T-helper 22 cell (primary cell): ENCODE results near the gene GRID2.
"Not testable (repeated sequence)": the region's sequence is repeated elsewhere in the genome, so short reads cannot be mapped to it uniquely, and the experiment has no call there.

ENCODE experiments used
- DNase-seq: peaks from one replicate; pipeline ENCODE4 v3.0.0-alpha.2; 2020; ENCODE audit warnings: low read depth

GRID2 gene

DNA sequence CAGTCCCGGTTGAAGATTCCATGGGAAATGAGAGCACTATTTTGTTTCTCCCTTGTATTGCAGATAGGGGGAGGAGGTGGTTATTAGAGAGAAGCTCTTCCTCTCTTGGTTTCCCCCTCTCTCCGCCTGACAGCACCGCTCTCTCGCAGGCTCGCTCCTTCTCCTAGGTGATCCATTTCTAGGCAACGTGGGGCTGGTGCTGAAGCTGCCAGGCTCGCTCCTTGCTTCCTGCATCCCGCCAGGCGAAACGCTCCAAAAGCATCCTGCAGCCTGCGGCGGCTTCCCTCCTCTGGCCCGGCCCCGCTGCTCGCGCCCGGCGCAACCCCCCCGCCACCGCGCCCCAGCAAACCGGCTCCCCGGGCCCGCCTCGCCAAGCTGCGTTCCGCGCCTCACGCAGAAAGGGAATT, at the start of gene GRID2:
Gene GRID2, plus strand, starts transcription at position 346 of the 407 bp plus-strand sequence.
- DNase-seq: no peak

- DNase-seq: no peak
Measured at GRCh38 chr4:92253986-92254671, 49.6 kb upstream of the GRID2 start.

DNA sequence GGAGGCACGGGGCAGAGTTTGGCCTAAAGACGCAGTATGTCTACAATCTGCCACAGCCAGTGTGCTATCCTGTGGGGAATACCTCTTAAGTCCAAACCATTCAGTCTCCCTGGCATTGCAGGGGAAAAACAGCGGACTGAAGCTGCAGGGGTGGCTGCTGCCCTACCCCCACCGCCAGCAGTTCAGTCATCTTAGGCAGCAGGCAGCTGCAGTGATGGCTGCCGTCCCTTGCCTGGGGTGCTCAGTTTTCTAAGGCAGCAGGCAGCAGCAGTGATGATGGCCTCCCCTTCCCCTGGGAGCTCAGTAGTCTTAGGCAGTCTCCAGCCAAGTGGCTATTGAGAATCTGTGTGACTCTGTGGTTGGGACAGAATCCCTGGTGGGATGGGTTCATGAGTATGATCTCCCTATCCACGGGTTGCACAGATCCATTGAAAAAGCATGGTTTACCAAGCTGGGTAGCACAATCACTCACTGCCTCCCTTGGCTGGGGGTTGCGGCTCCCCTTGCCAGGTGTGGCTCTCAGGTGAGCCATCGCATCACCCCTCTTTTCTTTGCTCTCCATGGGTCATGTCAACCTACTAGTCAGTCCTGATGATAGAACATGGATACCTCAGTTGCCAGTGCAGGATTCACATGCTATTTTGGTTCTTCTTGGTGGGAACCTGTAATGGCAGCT, 48.9 kb upstream of the GRID2 start:
- DNase-seq: no peak

DNA sequence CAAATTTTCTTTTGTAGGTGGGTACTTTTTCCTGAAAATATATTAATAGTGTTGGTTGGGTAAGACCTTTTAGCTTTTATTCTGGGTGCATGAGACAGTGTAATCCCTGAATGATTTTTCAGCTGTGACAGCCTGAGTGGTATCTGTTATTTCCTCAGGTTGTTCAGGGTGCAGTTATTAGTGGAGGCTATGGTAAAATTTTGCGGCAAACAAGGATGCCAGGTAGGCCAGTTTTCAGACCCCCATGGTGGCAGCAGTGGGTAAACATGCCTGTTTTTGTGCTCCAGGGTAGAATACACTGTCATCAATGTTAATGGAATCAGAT, 47.9 kb upstream of the GRID2 start:
- DNase-seq: no peak

DNA sequence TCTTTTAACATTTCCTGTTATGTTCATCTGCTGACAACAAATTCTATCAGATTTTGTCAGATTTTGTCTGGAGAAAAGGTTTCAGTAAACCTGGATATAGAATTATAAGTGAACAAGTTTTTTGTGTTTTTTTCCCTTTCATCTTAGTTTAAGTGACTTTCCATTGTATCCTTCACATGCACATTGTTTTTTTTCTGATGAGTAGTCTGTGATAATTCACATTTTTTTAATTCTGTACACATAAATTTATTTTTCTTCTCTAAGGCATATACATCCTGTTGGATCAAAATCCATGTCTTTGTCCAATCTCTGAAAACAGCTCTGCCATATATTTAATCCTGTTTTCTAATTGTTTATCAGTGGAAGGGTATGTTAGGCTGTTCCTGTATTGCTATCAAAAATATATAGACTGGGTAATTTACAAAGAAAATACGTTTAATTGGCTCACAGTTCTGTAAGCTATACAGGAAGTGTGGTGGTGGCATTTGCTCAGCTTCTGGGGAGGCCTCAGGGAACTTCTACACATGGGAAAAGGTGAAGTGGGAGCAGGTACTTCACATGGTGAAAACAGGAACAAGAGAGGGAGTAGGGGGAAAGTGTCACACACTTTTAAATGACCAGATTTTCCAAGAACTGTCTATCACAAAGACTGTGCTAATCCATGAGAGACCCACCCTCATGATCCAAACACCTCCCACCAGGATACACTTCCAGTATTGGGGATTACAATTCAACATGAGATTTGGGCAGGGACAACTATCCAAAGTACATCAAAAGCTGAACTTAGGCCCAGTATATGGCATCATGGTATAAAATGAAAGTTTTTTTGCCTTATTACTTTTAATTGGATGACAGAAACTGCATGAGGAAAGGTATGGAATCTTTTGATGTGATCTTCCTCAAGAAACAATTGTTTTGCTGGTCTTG, 45.6 kb upstream of the GRID2 start:
- DNase-seq: no peak

DNA sequence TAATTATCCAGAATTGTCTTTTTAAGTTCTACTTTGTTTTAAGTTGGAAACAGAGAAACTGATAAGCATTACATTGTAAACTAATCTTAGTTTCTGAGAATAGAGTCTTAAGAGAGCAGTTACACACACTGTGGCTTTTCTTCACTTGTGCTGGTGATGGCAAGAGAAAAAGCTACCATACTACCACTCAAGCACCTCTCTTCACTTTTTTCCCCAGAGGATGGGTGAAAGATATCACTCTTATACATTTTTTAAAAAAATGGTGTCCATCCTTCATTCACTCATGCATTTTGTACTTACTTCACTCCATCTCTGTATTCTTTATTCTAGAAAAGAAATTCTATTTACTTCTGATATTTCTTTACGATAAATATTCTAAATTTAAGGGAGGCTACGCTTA, 42.5 kb upstream of the GRID2 start:
- DNase-seq: no peak

DNA sequence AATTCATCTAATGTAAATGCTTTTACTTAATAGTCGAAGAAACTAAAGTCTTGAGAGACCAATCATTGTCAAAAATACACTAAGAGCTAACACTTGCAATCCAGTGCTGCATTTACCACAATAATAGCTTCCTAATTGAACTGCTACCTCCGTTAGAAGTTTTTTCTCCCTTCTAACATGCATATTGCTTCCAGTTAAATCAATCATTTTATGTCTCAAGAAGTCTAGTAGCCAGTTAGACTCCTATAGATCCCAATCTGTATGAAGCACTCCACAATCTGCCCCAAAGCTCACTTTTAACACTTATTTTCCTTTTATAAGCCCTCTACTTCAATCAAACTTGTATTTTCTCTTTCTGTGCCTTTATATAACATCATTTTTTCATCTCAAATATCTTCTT, 41.4 kb upstream of the GRID2 start:
- no peak for DNase-seq

GRCh38 chr4:92263010-92263409, 40.8 kb upstream of the GRID2 start:
- DNase-seq: no peak

DNA sequence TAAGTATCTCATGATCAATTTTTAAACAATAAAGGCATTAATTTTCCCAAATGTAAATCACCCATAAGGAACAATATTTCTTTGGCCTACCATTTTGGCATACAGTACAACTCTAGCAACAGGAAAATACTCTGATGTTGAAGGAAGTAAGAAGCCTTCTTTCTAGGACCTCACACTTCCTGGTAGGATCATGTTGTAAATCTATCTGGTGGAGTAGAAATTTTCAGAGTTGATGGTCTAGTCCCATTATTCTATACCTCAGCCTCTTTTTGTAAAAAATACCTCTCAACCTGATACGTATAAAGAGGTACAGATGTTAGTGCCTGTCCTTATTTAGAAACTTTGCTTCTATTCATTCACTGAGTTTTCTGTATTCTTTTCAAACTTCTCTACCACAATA, 40.2 kb upstream of the GRID2 start:
- DNase-seq: no peak

DNA sequence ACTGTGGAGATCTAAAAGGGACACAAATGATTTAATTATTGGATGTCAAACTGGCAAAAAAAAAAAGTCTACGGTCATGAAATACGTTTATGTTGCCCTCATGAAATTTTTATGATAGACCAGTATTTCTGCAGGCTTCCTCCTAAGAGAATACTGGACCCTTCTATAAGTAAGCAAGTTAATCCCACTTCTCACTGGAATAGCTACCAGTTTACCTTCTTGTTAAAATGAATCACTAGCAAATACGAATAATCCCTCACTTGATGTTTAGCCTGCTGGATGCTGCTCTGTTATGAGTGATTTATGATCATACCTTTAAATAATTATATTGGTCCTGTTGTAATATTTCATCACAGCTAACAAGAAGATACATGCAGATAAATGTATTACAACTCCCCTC, 39.6 kb upstream of the GRID2 start:
- DNase-seq: no peak

GRCh38 chr4:92265021-92265420, 38.7 kb upstream of the GRID2 start:
- DNase-seq: no peak

GRCh38 chr4:92265798-92266197, 38.0 kb upstream of the GRID2 start:
- no peak for DNase-seq

GRCh38 chr4:92266521-92266920, 37.2 kb upstream of the GRID2 start:
- no peak for DNase-seq

- no peak for DNase-seq
Measured at GRCh38 chr4:92268642-92269041, 35.1 kb upstream of the GRID2 start.

GRCh38 chr4:92270908-92271307, 32.9 kb upstream of the GRID2 start:
- no peak for DNase-seq

DNA sequence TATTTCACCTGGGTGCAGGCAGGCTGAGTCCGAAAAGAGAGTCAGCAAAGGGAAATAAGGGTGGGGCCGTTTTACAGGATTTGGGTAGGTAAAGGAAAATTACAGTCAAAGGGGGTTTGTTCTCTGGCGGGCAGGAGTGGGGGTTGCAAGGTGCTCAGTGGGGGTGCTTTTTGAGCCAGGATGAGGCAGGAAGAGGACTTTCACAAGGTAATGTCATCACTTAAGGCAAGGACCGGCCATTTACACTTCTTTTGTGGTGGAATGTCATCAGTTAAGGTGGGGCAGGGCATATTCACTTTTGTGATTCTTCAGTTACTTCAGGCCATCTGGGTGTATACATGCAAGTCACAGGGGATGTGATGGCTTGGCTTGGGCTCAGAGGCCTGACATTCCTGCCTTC, 32.2 kb upstream of the GRID2 start:
- DNase-seq: not testable (repeated sequence)

DNA sequence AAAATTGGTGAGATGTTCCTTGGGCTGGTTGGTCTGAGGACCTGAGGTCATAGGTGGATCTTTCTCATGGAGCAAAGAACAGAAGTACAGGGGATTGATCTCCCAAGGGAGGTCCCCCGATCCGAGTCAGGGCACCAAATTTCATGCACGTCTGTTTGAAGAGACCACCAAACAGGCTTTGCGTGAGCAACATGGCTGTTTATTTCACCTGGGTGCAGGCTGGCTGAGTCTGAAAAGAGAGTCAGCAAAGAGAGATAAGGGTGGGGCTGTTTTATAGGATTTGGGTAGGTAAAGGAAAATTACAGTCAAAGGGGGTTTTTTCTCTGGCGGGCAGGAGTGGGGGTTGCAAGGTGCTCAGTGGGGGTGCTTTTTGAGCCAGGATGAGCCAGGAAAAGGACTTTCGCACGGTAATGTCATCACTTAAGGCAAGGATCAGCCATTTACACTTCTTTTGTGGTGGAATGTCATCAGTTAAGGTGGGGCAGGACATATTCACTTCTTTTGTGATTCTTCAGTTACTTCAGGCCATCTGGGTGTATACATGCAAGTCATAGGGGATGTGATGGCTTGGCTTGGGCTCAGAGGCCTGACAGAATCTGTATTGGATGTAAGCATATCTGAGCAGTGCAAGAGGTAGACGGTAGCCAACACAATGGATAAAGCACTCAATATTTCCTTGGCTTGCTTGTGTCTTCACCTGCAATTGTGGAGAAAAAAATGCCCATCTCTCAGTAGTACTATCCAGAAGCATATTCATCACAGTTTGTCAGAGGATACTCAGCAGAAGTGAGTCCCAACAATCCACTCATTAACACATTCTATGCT, 26.5 kb upstream of the GRID2 start:
- not testable (repeated sequence) for DNase-seq

DNA sequence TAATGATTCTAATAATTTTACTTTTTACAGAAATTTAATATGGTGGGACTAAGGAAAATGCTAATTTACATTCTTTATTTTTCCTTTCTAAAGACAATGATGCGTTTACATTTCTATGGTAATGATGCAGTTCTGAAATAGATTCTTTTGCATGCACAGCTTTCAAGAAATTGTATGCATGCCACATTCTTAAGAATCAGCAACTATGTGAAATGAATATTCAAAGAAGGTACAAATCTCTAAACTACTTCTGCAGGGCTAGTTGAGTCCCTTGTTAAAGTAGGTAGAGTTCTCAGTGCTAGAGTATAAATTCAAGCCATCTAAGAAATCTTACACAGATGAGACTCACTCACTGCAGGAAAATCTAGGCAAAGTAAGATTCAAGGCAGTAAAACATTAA, 24.5 kb upstream of the GRID2 start:
- DNase-seq: no peak

DNA sequence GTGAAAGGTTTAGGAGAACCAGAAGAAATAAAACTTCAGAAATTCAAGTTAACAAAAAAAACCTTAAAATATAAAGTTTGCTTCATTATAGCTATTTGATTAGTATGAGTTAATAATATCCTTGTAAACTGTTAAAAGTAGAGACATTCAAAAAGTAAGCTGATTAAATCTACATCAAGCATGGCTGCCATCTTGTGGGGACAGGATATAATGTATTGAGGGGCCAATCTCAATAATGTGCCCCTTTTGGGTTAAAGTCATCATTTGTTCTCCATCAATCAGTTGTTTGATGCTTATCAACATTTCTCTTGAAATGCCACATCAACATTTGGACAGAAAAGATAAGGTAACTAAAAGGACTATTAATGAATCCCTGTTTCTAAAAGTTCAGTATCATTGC, 4.6 kb upstream of the GRID2 start:
- no peak for DNase-seq

DNA sequence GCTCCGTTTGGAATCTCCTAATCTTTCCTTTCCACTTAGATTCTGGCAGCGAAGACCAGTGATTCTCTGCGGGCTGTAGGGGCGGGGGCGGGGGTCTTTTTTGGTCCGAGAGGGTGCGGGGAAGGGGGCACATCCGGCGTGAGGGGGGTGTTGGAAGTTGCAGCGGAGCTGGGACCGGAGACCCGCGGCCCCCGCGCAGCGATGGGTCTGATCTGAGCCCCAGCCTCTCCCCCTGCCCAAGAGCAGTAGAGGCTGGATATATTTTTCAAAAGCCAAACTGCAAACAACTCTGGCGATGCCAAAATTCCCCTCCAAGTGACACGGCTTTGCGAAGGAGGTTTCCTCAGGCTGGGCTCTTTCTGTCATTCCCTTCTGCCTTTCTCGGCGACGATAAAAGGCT, 355 bp downstream of the GRID2 start:
- DNase-seq: no peak

GRCh38 chr4:92304606-92305005, 840 bp downstream of the GRID2 start:
- no peak for DNase-seq
